ENCODE results near the gene GALNT18.

Gene GALNT18

DNA sequence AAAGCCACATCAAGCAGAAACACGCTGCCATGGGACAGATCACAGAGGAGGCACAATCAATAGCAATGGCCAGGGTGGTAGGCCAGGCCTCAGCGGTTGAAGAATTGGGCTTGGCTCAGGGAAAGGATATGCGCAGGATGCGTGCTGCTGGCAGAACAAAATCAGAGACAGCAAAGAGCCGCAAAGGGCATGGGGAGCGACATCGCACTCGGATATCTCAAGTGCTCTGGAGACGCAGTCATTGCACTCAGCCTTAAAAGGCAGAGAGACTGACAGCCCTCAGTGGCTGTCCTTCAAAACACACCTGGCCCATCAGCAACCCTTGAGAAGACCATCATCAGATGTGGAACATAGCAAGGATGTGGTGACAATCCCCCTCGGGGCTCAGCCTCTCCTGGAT, 319.2 kb downstream of the GALNT18 start:
- no peak for DNase-seq (ENCODE audit: low spot score)
- TF ChIP-seq, protein P1, sequence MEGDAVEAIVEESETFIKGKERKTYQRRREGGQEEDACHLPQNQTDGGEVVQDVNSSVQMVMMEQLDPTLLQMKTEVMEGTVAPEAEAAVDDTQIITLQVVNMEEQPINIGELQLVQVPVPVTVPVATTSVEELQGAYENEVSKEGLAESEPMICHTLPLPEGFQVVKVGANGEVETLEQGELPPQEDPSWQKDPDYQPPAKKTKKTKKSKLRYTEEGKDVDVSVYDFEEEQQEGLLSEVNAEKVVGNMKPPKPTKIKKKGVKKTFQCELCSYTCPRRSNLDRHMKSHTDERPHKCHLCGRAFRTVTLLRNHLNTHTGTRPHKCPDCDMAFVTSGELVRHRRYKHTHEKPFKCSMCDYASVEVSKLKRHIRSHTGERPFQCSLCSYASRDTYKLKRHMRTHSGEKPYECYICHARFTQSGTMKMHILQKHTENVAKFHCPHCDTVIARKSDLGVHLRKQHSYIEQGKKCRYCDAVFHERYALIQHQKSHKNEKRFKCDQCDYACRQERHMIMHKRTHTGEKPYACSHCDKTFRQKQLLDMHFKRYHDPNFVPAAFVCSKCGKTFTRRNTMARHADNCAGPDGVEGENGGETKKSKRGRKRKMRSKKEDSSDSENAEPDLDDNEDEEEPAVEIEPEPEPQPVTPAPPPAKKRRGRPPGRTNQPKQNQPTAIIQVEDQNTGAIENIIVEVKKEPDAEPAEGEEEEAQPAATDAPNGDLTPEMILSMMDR (IDR thresholded peaks at IDR 0.05; ENCODE audit: extremely low read depth, missing control alignments), result no peak

DNA sequence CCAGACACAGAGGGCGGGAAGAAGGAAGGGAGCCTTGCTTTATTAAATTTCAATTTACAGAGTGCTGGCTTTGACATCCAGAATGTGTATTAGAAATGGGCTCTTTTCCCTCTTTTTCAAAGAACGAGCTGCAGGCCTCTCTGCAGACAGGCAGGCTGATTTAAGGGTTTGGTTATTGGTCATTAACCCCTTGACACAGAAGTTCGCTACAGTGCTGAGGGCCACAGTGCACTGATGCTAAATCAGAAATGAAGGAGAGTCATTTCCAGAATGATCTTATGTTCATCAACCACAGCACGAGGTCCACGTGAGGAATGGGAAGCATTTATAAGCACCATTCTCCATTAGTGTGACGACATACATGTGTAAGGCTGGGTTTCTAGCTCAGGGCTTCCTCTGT, 320.6 kb downstream of the GALNT18 start:
- DNase-seq (ENCODE audit: low spot score), result no peak
- TF ChIP-seq, protein P1 (IDR thresholded peaks at IDR 0.05; ENCODE audit: extremely low read depth, missing control alignments), result no peak

DNA sequence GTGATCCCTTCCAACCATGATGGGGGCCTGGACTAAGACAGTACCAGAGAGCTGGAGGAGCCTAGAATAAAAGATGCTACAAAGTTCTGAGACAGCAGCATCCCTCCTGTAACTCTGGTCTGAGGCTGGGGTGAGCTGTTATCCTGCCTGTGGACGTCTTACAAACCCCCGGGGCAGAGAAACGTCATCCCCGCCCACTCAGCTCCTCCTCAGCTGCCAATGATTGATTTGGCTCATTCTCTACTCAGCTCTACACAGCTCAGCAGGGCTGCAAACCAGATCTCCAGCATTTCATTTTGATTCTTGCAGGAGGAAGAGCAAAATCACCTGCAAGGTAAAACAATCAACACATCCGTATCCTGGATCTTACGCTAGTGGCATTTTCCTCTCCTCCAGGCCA, 324.2 kb downstream of the GALNT18 start:
- TF ChIP-seq, protein P1 (IDR thresholded peaks at IDR 0.05; ENCODE audit: extremely low read depth, missing control alignments), result no peak
- DNase-seq (ENCODE audit: low spot score), result no peak

DNA sequence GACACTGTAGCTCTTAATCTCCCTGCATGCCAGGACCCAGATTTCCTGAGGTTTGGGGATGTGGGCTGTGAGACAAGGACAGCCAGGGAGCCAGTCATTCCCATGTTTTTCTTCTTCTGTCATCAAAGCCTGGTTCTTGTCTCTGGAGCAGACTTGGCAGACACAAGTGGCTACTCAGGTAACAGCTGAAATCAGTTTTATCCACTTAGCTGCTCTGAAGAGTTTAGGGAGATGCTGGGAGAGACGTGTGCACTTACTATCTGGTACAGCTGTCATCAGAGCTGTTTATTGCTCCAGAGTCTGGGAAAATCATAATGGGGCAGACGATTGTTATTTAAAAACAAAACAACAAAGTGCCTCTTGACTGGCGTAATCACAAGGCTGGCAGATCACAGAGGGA, 325.4 kb downstream of the GALNT18 start:
- TF ChIP-seq, protein P1 (IDR thresholded peaks at IDR 0.05; ENCODE audit: extremely low read depth, missing control alignments), result no peak
- DNase-seq (ENCODE audit: low spot score), result no peak

DNA sequence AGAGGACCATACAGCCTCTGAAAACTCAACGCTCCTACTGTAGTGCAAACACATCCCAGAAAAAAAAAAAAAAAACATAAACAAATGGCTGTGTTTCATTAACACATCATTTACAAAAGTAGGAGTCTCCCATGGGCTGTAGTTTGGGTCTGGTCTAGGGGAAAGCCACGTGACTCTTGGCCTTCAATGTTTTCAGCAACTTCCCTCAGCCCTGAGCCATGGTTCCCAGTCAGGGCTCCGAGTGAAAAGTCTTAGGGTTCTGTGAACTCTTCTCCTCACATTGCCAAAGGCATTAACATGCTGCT, 327.3 kb downstream of the GALNT18 start:
- TF ChIP-seq, protein P1 (IDR thresholded peaks at IDR 0.05; ENCODE audit: extremely low read depth, missing control alignments), result no peak
- no peak for DNase-seq (ENCODE audit: low spot score)

DNA sequence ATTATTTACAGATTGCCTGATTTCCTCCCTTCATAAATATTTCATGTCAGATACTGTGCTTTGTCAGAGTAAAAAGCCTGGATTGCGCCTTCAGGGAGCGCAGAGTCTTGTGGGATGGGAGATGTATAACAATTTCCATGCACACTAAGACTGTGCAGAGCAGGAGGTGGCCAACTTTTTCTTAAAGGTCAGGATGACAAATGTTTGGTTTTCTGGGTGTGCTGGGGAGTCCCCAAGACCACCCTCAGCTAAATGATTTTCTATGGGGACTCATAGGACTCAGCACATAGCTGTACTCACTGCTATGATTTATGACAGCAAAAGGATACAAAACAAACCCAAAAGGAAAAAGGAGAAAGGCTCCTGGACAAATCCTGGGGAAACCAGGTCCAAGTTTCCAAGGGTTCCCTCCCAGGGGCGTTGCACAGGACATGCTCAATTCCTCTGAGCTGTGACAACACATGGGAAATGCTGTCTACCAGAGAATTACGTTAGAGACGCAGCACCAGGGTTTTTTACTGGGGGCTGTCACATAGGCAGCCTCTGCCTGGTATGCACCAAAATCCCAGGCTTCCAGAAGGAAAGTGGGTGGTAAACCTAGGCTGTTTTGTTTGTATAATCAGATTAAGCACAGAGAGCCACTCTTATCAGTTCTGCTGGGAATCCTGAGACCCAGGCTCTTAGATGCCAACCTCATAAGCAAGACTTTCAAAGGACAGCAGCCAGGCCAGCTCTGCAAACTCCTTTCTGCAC, 327.8 kb downstream of the GALNT18 start:
- no peak for DNase-seq (ENCODE audit: low spot score)
- TF ChIP-seq, protein P1 (IDR thresholded peaks at IDR 0.05; ENCODE audit: extremely low read depth, missing control alignments), result no peak

DNA sequence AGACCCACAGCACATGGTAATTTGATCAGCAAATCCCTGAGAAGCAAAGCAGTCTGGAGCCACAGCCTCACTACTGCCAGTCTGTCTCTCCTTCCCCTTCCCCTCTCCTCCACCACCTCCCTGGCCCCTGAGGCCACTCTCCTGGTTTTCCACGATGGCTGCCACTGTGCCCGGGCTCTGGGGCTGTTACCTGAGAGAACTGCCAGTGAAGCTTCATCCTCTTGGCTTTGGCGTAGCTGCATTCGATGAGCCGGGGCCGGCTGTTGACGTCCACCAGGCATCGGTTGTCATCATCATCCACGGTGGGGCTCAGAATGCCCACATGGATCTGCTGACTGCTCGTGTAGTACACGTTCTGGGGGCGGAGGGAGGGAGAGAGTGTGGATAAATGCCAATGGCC, 329.0 kb downstream of the GALNT18 start:
- no peak for DNase-seq (ENCODE audit: low spot score)
- TF ChIP-seq, protein P1 (IDR thresholded peaks at IDR 0.05; ENCODE audit: extremely low read depth, missing control alignments), result no peak
